ENCODE data around the gene TNC. TPM values are rescaled to one million over a fixed set of nuclear protein-coding genes. Genes with fewer than 3 reads are reported as not detected.

Gene TNC
- total and polyA plus RNA-seq, 2 donors (not counting 1 experiment from before 2014, with no cell fraction given) = not detected

DNA sequence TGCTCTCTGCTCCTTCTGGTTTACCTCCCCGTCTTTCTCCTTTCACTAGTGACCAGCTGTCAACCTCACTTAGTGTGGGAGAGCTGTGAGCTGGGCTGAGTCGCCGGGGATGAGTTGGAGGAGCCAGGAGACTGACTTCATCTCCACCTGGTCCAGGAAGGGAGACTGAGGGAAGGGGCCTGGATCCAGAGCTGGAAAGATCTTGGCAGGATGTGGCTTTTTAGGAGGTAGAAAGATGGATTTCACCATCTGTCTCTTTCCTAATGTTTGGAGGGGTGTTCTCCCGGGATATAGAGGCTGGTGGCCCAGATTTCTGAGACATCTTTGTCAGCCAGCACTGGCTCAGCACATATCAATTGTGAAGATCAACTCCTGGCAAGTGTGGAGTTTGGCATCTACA lies 37.1 kb upstream of the TNC start:
- ChIA-PET CTCF (no interaction called here), POLR2A (no interaction called here)
- no peak for DNase-seq
- Histone ChIP-seq H3K36me3 (replicated peaks in 1 of 2; ENCODE audit: control extremely low read depth in 1 of 2, control insufficient read depth in 1 of 2, extremely low read depth in 1 of 2, insufficient read depth in 2 of 2, low read length in 1 of 2) (no peaks in the 10 kb centered on the region), H3K79me2 (ENCODE audit: control insufficient read depth, insufficient read depth, low read length) (no peaks in the 10 kb centered on the region), H3K9ac (ENCODE audit: low read length) (no peak overlapping the region), H3K4me3 (ENCODE audit: control extremely low read depth in 1 of 5, extremely low read depth in 1 of 5, insufficient read depth in 1 of 5, low read depth in 2 of 5, low read length in 4 of 5) (no peak overlapping the region), H3K27ac (ENCODE audit: low read length in 2 of 2) (no peak overlapping the region), H3K4me2 (replicated peaks; ENCODE audit: low read depth, low read length, poor library complexity, severe bottlenecking) (no peak overlapping the region), H3K4me1 (ENCODE audit: control insufficient read depth in 2 of 2, insufficient read depth in 2 of 2, low read length in 2 of 2) (no peaks in the 10 kb centered on the region), H3K9me3 (ENCODE audit: control extremely low read depth in 1 of 3, control insufficient read depth in 2 of 3, insufficient read depth in 1 of 3, low read length in 2 of 3) (no peaks in the 10 kb centered on the region), H4K20me1 (ENCODE audit: control insufficient read depth, insufficient read depth, low read length, poor library complexity, severe bottlenecking) (no peaks in the 10 kb centered on the region), H3K27me3 (replicated peaks in 1 of 4; ENCODE audit: control extremely low read depth in 1 of 4, control insufficient read depth in 3 of 4, insufficient read depth in 4 of 4, low read length in 3 of 4) (no peaks in the 10 kb centered on the region), H2AFZ (ENCODE audit: insufficient read depth, low read depth, low read length, poor library complexity, severe bottlenecking) (no peak overlapping the region)
- no peak overlapping the region for H3K27ac Mint-ChIP-seq
- H3K27me3 Mint-ChIP-seq = peaks cover 3% of the 10 kb centered on the region
- 100% methylated on average over 1 of the region's 4 CpGs for WGBS (ENCODE audit: insufficient coverage)
- no peak overlapping the region for H3K4me3 Mint-ChIP-seq
- no peak for TF ChIP-seq EZH2 (IDR thresholded peaks at IDR 0.05; ENCODE audit: borderline replicate concordance, insufficient read depth, low read depth, low read length, poor library complexity, severe bottlenecking)
- TF ChIP-seq, protein P1, sequence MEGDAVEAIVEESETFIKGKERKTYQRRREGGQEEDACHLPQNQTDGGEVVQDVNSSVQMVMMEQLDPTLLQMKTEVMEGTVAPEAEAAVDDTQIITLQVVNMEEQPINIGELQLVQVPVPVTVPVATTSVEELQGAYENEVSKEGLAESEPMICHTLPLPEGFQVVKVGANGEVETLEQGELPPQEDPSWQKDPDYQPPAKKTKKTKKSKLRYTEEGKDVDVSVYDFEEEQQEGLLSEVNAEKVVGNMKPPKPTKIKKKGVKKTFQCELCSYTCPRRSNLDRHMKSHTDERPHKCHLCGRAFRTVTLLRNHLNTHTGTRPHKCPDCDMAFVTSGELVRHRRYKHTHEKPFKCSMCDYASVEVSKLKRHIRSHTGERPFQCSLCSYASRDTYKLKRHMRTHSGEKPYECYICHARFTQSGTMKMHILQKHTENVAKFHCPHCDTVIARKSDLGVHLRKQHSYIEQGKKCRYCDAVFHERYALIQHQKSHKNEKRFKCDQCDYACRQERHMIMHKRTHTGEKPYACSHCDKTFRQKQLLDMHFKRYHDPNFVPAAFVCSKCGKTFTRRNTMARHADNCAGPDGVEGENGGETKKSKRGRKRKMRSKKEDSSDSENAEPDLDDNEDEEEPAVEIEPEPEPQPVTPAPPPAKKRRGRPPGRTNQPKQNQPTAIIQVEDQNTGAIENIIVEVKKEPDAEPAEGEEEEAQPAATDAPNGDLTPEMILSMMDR (IDR thresholded peaks at IDR 0.05) = no peak
- intact Hi-C loops (cut with micrococcal nuclease) = no loop called here
- no peak for ATAC-seq (ENCODE audit: low read depth)
- no peaks in the 10 kb centered on the region for H3K9me3 Mint-ChIP-seq (ENCODE audit: insufficient read depth)
- no peaks in the 10 kb centered on the region for H3K4me1 Mint-ChIP-seq

DNA sequence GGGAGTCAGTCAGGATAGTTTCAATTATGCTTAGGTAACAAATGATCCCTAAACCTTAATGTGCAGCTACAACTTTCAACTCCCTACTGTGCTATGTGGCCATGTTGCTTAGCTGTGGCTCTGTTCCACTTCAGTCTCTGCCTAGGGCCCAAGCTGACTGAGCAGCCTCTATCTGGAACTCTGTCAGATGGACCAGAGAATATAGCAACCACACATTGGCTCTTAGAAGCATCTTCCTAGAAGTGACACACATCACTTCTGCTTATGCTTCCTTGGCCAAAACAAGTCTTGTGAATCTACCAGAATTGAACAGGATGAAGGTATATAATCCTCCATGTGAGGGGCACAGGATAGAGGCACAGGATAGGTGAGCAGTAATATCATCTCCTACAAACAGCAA lies 36.7 kb upstream of the TNC start:
- Mint-ChIP-seq H3K27me3 (peaks cover 3% of the 10 kb centered on the region), H3K27ac (no peak overlapping the region), H3K4me3 (no peak overlapping the region), H3K4me1 (no peaks in the 10 kb centered on the region), H3K9me3 (ENCODE audit: insufficient read depth) (no peaks in the 10 kb centered on the region)
- no peak for ATAC-seq (ENCODE audit: low read depth)
- Histone ChIP-seq H3K36me3 (replicated peaks in 1 of 2; ENCODE audit: control extremely low read depth in 1 of 2, control insufficient read depth in 1 of 2, extremely low read depth in 1 of 2, insufficient read depth in 2 of 2, low read length in 1 of 2) (no peaks in the 10 kb centered on the region), H4K20me1 (ENCODE audit: control insufficient read depth, insufficient read depth, low read length, poor library complexity, severe bottlenecking) (no peaks in the 10 kb centered on the region), H3K4me1 (ENCODE audit: control insufficient read depth in 2 of 2, insufficient read depth in 2 of 2, low read length in 2 of 2) (no peaks in the 10 kb centered on the region), H3K9me3 (ENCODE audit: control extremely low read depth in 1 of 3, control insufficient read depth in 2 of 3, insufficient read depth in 1 of 3, low read length in 2 of 3) (no peaks in the 10 kb centered on the region), H3K27me3 (replicated peaks in 1 of 4; ENCODE audit: control extremely low read depth in 1 of 4, control insufficient read depth in 3 of 4, insufficient read depth in 4 of 4, low read length in 3 of 4) (no peaks in the 10 kb centered on the region), H3K79me2 (ENCODE audit: control insufficient read depth, insufficient read depth, low read length) (no peaks in the 10 kb centered on the region), H3K4me3 (ENCODE audit: control extremely low read depth in 1 of 5, extremely low read depth in 1 of 5, insufficient read depth in 1 of 5, low read depth in 2 of 5, low read length in 4 of 5) (no peak overlapping the region), H3K27ac (ENCODE audit: low read length in 2 of 2) (no peak overlapping the region), H3K4me2 (replicated peaks; ENCODE audit: low read depth, low read length, poor library complexity, severe bottlenecking) (no peak overlapping the region), H3K9ac (ENCODE audit: low read length) (no peak overlapping the region), H2AFZ (ENCODE audit: insufficient read depth, low read depth, low read length, poor library complexity, severe bottlenecking) (no peak overlapping the region)
- TF ChIP-seq, protein P1 (IDR thresholded peaks at IDR 0.05) = no peak
- TF ChIP-seq EZH2 (IDR thresholded peaks at IDR 0.05; ENCODE audit: borderline replicate concordance, insufficient read depth, low read depth, low read length, poor library complexity, severe bottlenecking) = no peak
- ChIA-PET CTCF (no interaction called here), POLR2A (no interaction called here)
- no peak for DNase-seq
- intact Hi-C loops (cut with micrococcal nuclease) = no loop called here

Data from B cell (primary cell).